Fibroblast of lung (primary cell): ENCODE data around the gene FZR1. TPM values are rescaled to one million over a fixed set of nuclear protein-coding genes. Genes with fewer than 3 reads are reported as not detected.

Source experiments
- DNase-seq, 2 donors: peaks; one replicate each; pipeline versions ENCODE4 v3.0.0 to v3.0.0-alpha.2; 2010; ENCODE audit warnings: low read depth in 2 of 2
- H2AFZ ChIP-seq: 2 replicates; pipeline ENCODE4 v1.5.1; 2012; ENCODE audit warnings: low read length, control low read depth, inconsistent platforms
- H3K27ac ChIP-seq: 2 replicates; pipeline ENCODE4 v1.5.1; 2011; ENCODE audit warnings: low read length, control low read depth; ENCODE audit not compliant: insufficient read depth
- H3K27me3 ChIP-seq: 2 replicates; pipeline ENCODE4 v1.5.1; 2011; ENCODE audit warnings: mild to moderate bottlenecking, low read length; ENCODE audit not compliant: control insufficient read depth, insufficient read depth
- H3K36me3 ChIP-seq: 2 replicates; pipeline ENCODE4 v1.5.1; 2011; ENCODE audit warnings: low read length; ENCODE audit not compliant: control insufficient read depth, insufficient read depth
- H3K4me1 ChIP-seq: 2 replicates; pipeline ENCODE4 v1.5.1; 2011; ENCODE audit warnings: low read length; ENCODE audit not compliant: control insufficient read depth, insufficient read depth; ENCODE audit errors: extremely low read depth
- H3K4me2 ChIP-seq: 2 replicates; pipeline ENCODE4 v1.5.1; 2011; ENCODE audit warnings: low read length, control low read depth; ENCODE audit not compliant: insufficient read depth; ENCODE audit errors: extremely low read depth
- H3K4me3 ChIP-seq, 4 experiments: fragments of 200-600 bp in 1 of 4; sonication (generic) in 1 of 4; replicated peaks in 1 of 4; 2 replicates each; pipeline ENCODE4 v1.5.1; 2011 to 2016; ENCODE audit warnings: low read length in 4 of 4, low read depth in 3 of 4, mild to moderate bottlenecking in 3 of 4, control low read depth in 2 of 4, inconsistent platforms in 1 of 4, mixed read lengths in 1 of 4; ENCODE audit not compliant: insufficient read depth in 1 of 4; ENCODE audit errors: control extremely low read depth in 1 of 4
- H3K79me2 ChIP-seq: 2 replicates; pipeline ENCODE4 v1.5.1; 2012; ENCODE audit warnings: mild to moderate bottlenecking, low read length, inconsistent platforms; ENCODE audit not compliant: control insufficient read depth, insufficient read depth
- H3K9ac ChIP-seq: 2 replicates; pipeline ENCODE4 v1.5.1; 2011; ENCODE audit warnings: mild to moderate bottlenecking, low read length, control low read depth; ENCODE audit not compliant: insufficient read depth
- H3K9me3 ChIP-seq: 2 replicates; pipeline ENCODE4 v1.5.1; 2012; ENCODE audit warnings: low read depth, low read length; ENCODE audit not compliant: control insufficient read depth, insufficient read depth
- H4K20me1 ChIP-seq: 2 replicates; pipeline ENCODE4 v1.5.1; 2011; ENCODE audit warnings: low read length; ENCODE audit not compliant: control insufficient read depth, insufficient read depth; ENCODE audit errors: extremely low read depth
- EZH2 ChIP-seq: IDR thresholded peaks from 2 replicates; pipeline ENCODE4 v1.5.1; 2012; ENCODE audit warnings: low read length, control low read depth, mild to moderate bottlenecking; ENCODE audit errors: missing control alignments
- polyA plus RNA-seq, 2 donors: library from polyadenylated mRNA; depleted of rRNA in 1 of 2; stranded (reverse) in 1 of 2; unstranded in 1 of 2; fragments of >200 nt; gene quantifications; 2 replicates each; pipeline ENCODE4 v1.2.1, GENCODE V29; 2011 to 2012; ENCODE audit warnings: missing spikeins in 1 of 2
- total RNA-seq: library from RNA; depleted of rRNA; stranded (reverse); fragments of >200 nt; gene quantifications from 2 replicates; pipeline ENCODE4 v1.2.1, GENCODE V29; 2014
- TF ChIP-seq, protein P1 (sequence below), 2 donors: IDR thresholded peaks in 1 of 2; conservative IDR thresholded peaks in 1 of 2; 1 replicate in 1 of 2; 2 replicates in 1 of 2; pipeline ENCODE4 v1.5.1; 2011 to 2012; ENCODE audit warnings: low read length in 2 of 2, control low read depth in 1 of 2, inconsistent platforms in 1 of 2, low read depth in 1 of 2, mild to moderate bottlenecking in 1 of 2

FZR1 gene
- total and polyA plus RNA-seq, 2 donors (not counting 1 experiment from before 2014, with no cell fraction given): 15.0 to 38.0 TPM

DNA sequence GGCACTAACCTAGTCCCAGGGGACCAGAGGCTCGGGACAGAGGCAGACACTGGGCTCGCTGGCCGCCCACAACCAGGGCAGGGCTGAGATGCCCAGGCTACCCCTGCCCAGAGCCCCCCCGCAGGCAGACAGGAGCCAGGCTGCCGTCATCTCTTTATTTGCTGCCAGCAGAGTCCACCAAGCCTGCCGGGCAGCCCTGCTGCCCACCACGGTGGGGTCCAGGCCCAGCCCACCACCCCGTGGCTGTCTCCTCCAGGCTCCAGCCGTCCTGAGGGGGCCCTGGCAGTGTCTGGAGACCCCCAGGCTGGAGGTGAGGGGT lies 37.9 kb downstream of the FZR1 start:
- H3K4me1 ChIP-seq: peaks cover under 1% of the 10 kb centered on the region
- H3K9ac ChIP-seq: no peak overlapping the region
- no peaks in the 10 kb centered on the region for H3K9me3 ChIP-seq
- TF ChIP-seq, protein P1, sequence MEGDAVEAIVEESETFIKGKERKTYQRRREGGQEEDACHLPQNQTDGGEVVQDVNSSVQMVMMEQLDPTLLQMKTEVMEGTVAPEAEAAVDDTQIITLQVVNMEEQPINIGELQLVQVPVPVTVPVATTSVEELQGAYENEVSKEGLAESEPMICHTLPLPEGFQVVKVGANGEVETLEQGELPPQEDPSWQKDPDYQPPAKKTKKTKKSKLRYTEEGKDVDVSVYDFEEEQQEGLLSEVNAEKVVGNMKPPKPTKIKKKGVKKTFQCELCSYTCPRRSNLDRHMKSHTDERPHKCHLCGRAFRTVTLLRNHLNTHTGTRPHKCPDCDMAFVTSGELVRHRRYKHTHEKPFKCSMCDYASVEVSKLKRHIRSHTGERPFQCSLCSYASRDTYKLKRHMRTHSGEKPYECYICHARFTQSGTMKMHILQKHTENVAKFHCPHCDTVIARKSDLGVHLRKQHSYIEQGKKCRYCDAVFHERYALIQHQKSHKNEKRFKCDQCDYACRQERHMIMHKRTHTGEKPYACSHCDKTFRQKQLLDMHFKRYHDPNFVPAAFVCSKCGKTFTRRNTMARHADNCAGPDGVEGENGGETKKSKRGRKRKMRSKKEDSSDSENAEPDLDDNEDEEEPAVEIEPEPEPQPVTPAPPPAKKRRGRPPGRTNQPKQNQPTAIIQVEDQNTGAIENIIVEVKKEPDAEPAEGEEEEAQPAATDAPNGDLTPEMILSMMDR (conservative IDR thresholded peaks at IDR 0.05 in 1 of 2, IDR thresholded peaks at IDR 0.05 in 1 of 2; ENCODE audit: low read depth in 1 of 2, low read length in 2 of 2): no peak
- no peak for TF ChIP-seq EZH2
- H3K36me3 ChIP-seq: peaks cover 20% of the 10 kb centered on the region
- no peaks in the 10 kb centered on the region for H3K27me3 ChIP-seq
- no peak overlapping the region for H3K4me3 ChIP-seq
- no peak overlapping the region for H3K4me2 ChIP-seq
- no peak overlapping the region for H2AFZ ChIP-seq
- no peak for DNase-seq
- no peaks in the 10 kb centered on the region for H3K79me2 ChIP-seq
- no peaks in the 10 kb centered on the region for H4K20me1 ChIP-seq
- H3K27ac ChIP-seq: no peak overlapping the region

- peak in 1 of 2 donors; percentile 42 for DNase-seq
- Histone ChIP-seq H3K36me3 (peaks cover 17% of the 10 kb centered on the region), H3K79me2 (no peaks in the 10 kb centered on the region), H3K4me2 (no peak overlapping the region), H3K4me3 (no peak overlapping the region), H3K9ac (no peak overlapping the region), H3K9me3 (no peaks in the 10 kb centered on the region), H3K27me3 (no peaks in the 10 kb centered on the region), H4K20me1 (no peaks in the 10 kb centered on the region), H3K27ac (no peak overlapping the region), H3K4me1 (no peaks in the 10 kb centered on the region), H2AFZ (no peak overlapping the region)
- TF ChIP-seq, protein P1 (conservative IDR thresholded peaks at IDR 0.05 in 1 of 2, IDR thresholded peaks at IDR 0.05 in 1 of 2; ENCODE audit: low read depth in 1 of 2, low read length in 2 of 2): peak; percentile 80 to 94
- TF ChIP-seq EZH2: no peak
Measured at GRCh38 chr19:3544742-3545668, 38.9 kb downstream of the FZR1 start.

DNA sequence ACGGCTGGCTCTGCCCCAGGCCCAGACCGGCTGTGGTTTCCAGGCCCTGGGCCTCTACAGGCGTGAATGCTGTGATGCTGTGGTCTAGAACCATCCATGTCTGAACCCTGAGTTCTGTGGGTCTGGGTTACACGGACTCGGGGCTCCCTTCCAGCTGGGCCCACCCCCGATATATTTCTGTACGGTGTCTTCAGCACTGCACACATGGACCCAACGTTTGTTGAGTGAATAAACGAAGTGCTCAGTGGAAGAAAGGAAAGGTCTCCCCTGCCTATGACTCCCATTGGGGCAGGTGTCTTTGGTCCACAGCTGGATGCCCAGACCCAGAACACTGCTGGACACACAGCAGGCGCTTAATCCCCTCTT lies 39.5 kb downstream of the FZR1 start:
- no peak overlapping the region for H3K27ac ChIP-seq
- DNase-seq: no peak
- H2AFZ ChIP-seq: no peak overlapping the region
- H3K27me3 ChIP-seq: no peaks in the 10 kb centered on the region
- H3K36me3 ChIP-seq: peaks cover 17% of the 10 kb centered on the region
- no peaks in the 10 kb centered on the region for H4K20me1 ChIP-seq
- no peaks in the 10 kb centered on the region for H3K9me3 ChIP-seq
- no peak overlapping the region for H3K9ac ChIP-seq
- no peaks in the 10 kb centered on the region for H3K79me2 ChIP-seq
- TF ChIP-seq EZH2: no peak
- TF ChIP-seq, protein P1 (conservative IDR thresholded peaks at IDR 0.05 in 1 of 2, IDR thresholded peaks at IDR 0.05 in 1 of 2; ENCODE audit: low read depth in 1 of 2, low read length in 2 of 2): no peak
- H3K4me1 ChIP-seq: no peaks in the 10 kb centered on the region
- H3K4me3 ChIP-seq: no peak overlapping the region
- no peak overlapping the region for H3K4me2 ChIP-seq
